RWPE1 (cell line): ENCODE results near the gene DCBLD1.

Source experiments
- CTCF ChIA-PET: fragments of 350-600 bp; sonication (Branson Sonifier 250); formaldehyde crosslinking; extraction: SDS; loops from one replicate; lab custom pipeline; 2021; lab: Yijun Ruan, JAX
- POLR2A ChIA-PET: fragments of 400-600 bp; formaldehyde crosslinking; extraction: SDS; loops from one replicate; lab custom pipeline; 2020; ENCODE audit warnings: antibody characterized with exemption; ENCODE audit not compliant: low non-redundant PET; lab: Yijun Ruan, JAX
- DNase-seq: peaks from one replicate; pipeline ENCODE4 v3.0.0; 2012; ENCODE audit warnings: low spot score
- H3K27ac ChIP-seq: fragments of 450-650 bp; 2 replicates; pipeline ENCODE4 v1.5.1; 2017
- CTCF ChIP-seq: fragments of 450-650 bp; conservative IDR thresholded peaks from 2 replicates; pipeline ENCODE4 v1.5.1; 2017; ENCODE audit warnings: low read depth, mild to moderate bottlenecking

Gene DCBLD1

DNA sequence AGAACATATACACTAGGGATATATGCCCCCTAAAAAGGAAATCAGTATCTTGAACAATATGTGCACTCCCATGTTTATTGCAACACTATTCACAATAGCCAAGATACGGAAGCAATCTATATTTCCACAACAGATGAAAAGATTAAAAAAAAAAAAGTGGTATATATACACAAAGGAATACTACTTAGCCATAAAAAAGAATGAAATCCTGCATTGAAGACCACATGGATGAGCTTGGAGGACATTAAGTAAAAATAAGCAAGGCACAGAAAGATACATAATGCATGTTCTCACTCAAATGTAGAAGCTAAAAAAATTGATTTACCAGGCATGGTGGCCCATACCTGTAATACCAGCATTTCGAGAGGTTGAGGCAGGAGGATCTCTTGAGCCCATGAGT lies 115.3 kb downstream of the DCBLD1 start:
- POLR2A ChIA-PET: no interaction called here
- CTCF ChIA-PET: no interaction called here
- TF ChIP-seq CTCF: no peak
- DNase-seq: no peak
- H3K27ac ChIP-seq: no peak overlapping the region
